Tibial nerve (tissue), 4 donors: ENCODE measurements around the gene KIAA1958.

Experiments used
- CTCF ChIP-seq, 5 experiments: fragments of 200-600 bp in 3 of 5; fragments of 450-650 bp in 2 of 5; sonication (generic) in 3 of 5; IDR thresholded peaks; one replicate each; pipeline ENCODE4 v1.5.1; 2016 to 2019; ENCODE audit warnings: antibody characterized with exemption in 5 of 5, mild to moderate bottlenecking in 3 of 5, moderate library complexity in 2 of 5
- EP300 ChIP-seq, 2 donors: sonication (generic); formaldehyde crosslinking; IDR thresholded peaks; one replicate each; pipeline ENCODE4 v1.6.1; 2017; ENCODE audit warnings: antibody characterized with exemption in 2 of 2, mild to moderate bottlenecking in 1 of 2

GRCh38 chr9:112680731-112681402 is 194.2 kb downstream of the KIAA1958 start:
- TF ChIP-seq CTCF (IDR thresholded peaks at IDR 0.05), result no peak
- no peak for TF ChIP-seq EP300 (IDR thresholded peaks at IDR 0.05)
